AG04449 (cell line): ENCODE data around the gene TP53I13.

Experiments used
- CTCF ChIA-PET: fragments of 350-600 bp; formaldehyde crosslinking; extraction: SDS; loops from one replicate; lab custom pipeline; 2021; ENCODE audit warnings: antibody characterized with exemption; lab: Yijun Ruan, JAX
- POLR2A ChIA-PET: fragments of 400-600, 350-600 bp; formaldehyde crosslinking; extraction: SDS; loops from one replicate; lab custom pipeline; 2020; ENCODE audit warnings: antibody characterized with exemption, inconsistent platforms; lab: Yijun Ruan, JAX
- DNase-seq: peaks from one replicate; pipeline ENCODE4 v3.0.0-alpha.2; 2010; ENCODE audit warnings: low read depth, low spot score
- H3K4me3 ChIP-seq: 2 replicates; pipeline ENCODE4 v1.5.1; 2011; ENCODE audit warnings: low read depth, mild to moderate bottlenecking, control low read depth, low read length
- TF ChIP-seq, protein P1 (sequence below): IDR thresholded peaks from one replicate; pipeline ENCODE4 v1.5.1; 2011; ENCODE audit warnings: mild to moderate bottlenecking, moderate library complexity, low read length, control low read depth, inconsistent platforms; ENCODE audit not compliant: insufficient read depth; ENCODE audit errors: missing control alignments

TP53I13 gene

DNA sequence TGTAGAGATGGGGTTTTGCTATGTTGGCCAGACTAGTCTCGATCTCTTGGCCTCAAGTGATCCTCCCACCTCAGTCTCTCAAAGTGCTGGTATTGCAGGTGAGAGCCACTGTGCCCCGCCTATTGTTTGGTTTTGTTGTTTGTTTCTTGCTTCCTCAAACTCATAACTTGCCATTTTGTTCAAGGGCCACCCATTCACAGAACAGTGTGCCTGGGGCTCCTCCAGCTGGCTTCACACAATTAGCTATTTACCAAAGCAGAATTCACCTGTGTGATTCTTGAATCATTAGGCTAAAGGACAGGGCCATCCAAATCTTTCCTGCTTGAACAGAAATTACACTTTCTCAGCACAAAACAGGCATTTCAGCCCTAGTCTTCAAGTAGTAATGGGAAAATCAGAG, 8.9 kb upstream of the TP53I13 start:
- CTCF ChIA-PET: interaction anchor here (0.9 to 2.0 kb wide), 6 partner anchors 8 to 189 kb away, joined by 3 to 9 read pairs (median 4); partner anchors contain the start of gene ABHD15
- TF ChIP-seq, protein P1, sequence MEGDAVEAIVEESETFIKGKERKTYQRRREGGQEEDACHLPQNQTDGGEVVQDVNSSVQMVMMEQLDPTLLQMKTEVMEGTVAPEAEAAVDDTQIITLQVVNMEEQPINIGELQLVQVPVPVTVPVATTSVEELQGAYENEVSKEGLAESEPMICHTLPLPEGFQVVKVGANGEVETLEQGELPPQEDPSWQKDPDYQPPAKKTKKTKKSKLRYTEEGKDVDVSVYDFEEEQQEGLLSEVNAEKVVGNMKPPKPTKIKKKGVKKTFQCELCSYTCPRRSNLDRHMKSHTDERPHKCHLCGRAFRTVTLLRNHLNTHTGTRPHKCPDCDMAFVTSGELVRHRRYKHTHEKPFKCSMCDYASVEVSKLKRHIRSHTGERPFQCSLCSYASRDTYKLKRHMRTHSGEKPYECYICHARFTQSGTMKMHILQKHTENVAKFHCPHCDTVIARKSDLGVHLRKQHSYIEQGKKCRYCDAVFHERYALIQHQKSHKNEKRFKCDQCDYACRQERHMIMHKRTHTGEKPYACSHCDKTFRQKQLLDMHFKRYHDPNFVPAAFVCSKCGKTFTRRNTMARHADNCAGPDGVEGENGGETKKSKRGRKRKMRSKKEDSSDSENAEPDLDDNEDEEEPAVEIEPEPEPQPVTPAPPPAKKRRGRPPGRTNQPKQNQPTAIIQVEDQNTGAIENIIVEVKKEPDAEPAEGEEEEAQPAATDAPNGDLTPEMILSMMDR: no peak
- POLR2A ChIA-PET: no interaction called here
- DNase-seq: no peak
- no peak overlapping the region for H3K4me3 ChIP-seq

DNA sequence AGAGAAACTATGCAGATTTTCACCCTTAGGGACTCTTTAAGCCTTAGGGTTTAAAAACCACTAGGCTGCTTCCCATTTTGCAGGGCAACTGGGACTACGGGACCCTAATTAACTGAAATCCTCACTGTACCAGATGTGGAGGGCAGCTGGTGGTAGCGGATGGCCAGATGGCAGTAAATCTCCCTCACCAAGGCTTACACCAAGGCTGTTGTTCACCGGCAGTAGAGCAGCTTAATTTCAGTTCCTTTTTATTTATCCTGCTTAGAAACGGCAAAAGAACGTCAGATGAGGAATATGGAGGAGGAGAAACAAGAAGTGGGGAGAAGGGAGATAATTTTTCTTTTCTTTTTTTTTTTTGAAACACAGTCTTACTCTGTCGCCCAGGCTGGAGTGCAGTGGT, 8.2 kb upstream of the TP53I13 start:
- no peak overlapping the region for H3K4me3 ChIP-seq
- ChIA-PET CTCF (interaction anchor here (0.9 to 2.4 kb wide), 4 partner anchors 11 to 190 kb away, joined by 3 to 10 read pairs (median 6); no protein-coding TSS in a partner anchor), POLR2A (no interaction called here)
- TF ChIP-seq, protein P1: no peak
- no peak for DNase-seq

DNA sequence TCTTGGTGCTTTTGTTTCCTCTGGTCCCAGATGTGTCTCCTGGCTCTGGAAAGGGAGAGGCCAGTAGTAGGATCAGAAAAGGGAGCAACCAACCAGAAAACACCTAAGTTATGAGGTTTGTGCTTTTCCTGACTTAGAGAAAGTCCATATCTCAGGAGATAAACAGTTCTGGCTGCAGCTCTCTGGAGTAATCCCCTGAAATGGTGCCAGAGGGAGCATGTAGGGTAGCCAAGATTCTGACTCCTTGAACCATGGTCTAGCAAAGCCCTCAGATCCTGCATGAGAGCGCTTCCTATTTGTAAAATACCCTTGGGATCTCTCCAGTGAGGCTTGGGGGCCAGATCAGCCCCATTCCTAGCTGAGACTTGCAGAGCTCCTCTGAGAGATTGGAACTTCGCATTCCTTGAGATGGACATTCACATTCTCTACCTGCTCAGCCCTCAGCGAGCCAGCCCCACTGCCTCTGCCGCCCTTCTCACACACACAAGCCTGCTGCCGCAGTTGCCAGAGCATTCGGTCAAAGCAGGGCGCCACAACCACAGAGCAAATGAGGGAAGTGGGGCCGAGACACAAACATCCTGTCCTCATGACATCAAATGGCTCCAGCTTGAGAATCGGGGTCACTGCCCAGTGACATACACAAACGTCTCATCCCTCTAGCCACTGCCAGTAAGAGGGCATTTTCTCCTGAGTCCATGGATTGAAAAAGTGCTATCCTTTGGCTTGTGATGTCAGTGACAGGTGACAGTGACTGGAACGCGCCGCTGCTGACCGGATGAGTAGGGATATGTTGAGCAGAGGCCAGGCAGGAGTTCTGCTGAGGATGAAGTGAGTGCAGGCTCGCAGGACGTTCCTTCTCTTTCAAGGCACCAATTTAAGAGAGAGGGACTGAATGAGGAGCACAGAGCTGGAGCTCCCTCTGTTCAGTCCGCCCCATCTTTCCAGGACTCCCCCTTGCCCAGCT, 6.7 kb upstream of the TP53I13 start:
- TF ChIP-seq, protein P1: no peak
- no peak for DNase-seq
- POLR2A ChIA-PET: no interaction called here
- CTCF ChIA-PET: interaction anchor here (1.1 to 2.4 kb wide), 6 partner anchors 11 to 192 kb away, joined by 3 to 10 read pairs (median 4); no protein-coding TSS in a partner anchor
- no peak overlapping the region for H3K4me3 ChIP-seq

DNA sequence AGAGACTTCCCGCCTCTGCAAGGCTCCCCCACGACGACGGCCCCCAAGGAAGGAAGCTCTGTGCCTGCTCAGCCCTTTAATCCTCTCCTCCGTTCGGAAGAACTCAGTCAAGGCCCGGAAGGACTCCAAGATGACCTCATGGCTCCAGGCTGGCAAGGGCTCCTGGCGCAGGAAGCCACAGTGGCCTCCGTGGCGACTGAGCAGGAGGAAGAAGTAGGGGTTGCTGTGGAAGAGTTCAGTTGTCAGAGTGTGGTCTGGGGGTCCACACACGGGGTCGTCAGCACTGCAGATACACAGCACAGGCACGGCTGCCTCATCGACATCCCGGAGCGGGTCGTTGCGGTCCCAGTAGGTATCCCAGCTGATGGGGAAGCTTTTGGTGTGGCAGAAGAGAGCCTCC, 5.9 kb upstream of the TP53I13 start:
- no peak overlapping the region for H3K4me3 ChIP-seq
- TF ChIP-seq, protein P1: no peak
- ChIA-PET POLR2A (no interaction called here), CTCF (interaction anchor here (1.1 to 1.9 kb wide), 4 partner anchors 10 to 193 kb away, joined by 3 to 8 read pairs (median 4); no protein-coding TSS in a partner anchor)
- no peak for DNase-seq

DNA sequence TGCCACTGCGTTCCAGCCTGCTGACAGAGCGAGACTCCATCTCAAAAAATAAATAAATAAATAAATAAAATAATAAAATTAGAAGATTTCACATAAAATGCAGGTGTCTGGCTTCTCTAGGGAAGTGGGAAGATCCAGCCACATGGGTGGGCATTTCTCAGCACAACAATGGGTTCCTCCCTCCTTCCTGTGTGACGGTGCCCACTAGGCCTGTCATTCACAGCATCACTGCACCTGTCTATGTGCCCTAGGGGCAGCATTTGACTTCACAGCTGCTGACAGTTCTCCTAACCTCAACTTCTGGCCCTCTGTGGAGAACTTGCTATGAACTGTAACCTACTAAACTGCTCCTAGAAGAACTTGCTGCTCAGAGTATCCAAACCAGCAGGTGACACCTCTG, 4.7 kb upstream of the TP53I13 start:
- ChIA-PET POLR2A (interaction anchor here (0.6 kb wide), 1 partner anchor 590 kb away, joined by 3 read pairs; no protein-coding TSS in a partner anchor), CTCF (no interaction called here)

More for the DNA sequence above, 4.7 kb upstream of the TP53I13 start:
- no peak overlapping the region for H3K4me3 ChIP-seq
- TF ChIP-seq, protein P1: no peak
- DNase-seq: no peak
